HEK293 (cell line): ENCODE results near the gene ARF5.

Source experiments
- CTCF ChIA-PET: fragments of 350-600 bp; formaldehyde crosslinking; extraction: SDS; loops from one replicate; lab custom pipeline; 2021; ENCODE audit warnings: antibody characterized with exemption; lab: Yijun Ruan, JAX
- POLR2A ChIA-PET: fragments of 300-600 bp; formaldehyde crosslinking; extraction: SDS; loops from one replicate; lab custom pipeline; 2020; ENCODE audit warnings: antibody characterized with exemption, inconsistent platforms; lab: Yijun Ruan, JAX
- H3K27ac ChIP-seq: fragments of 200-500 bp; sonication (Bioruptor generic); 2 replicates; pipeline ENCODE4 v1.5.1; 2014; ENCODE audit warnings: low read depth, low read length, control low read depth, inconsistent platforms; ENCODE audit errors: extremely low read depth
- H3K36me3 ChIP-seq, 2 experiments: fragments of 200-500 bp in 1 of 2; sonication (Bioruptor generic) in 1 of 2; 1 replicate in 1 of 2; 2 replicates in 1 of 2; pipeline ENCODE4 v1.5.1; 2014 to 2017; ENCODE audit warnings: inconsistent platforms in 2 of 2, low read length in 2 of 2; ENCODE audit not compliant: control insufficient read depth in 2 of 2, insufficient read depth in 1 of 2
- H3K4me1 ChIP-seq: fragments of 200-500 bp; sonication (Bioruptor generic); 2 replicates; pipeline ENCODE4 v1.5.1; 2014; ENCODE audit warnings: mild to moderate bottlenecking, low read length, inconsistent platforms; ENCODE audit not compliant: control insufficient read depth, insufficient read depth
- H3K4me3 ChIP-seq: 2 replicates; pipeline ENCODE4 v1.5.1; 2011; ENCODE audit warnings: low read depth, mild to moderate bottlenecking, control low read depth, low read length, moderate library complexity
- H3K9me3 ChIP-seq: fragments of 200-500 bp; sonication (Bioruptor generic); 2 replicates; pipeline ENCODE4 v1.5.1; 2014; ENCODE audit warnings: low read depth, low read length, inconsistent platforms; ENCODE audit not compliant: control insufficient read depth, insufficient read depth
- GLIS1 ChIP-seq: fragments of 450-650 bp; formaldehyde crosslinking; IDR thresholded peaks from 2 replicates; pipeline ENCODE4 v1.5.1; 2016; ENCODE audit warnings: missing biosample characterization, missing genetic modification characterization
- HIC1 ChIP-seq: fragments of 450-650 bp; formaldehyde crosslinking; IDR thresholded peaks from 2 replicates; pipeline ENCODE4 v1.5.1; 2016; ENCODE audit warnings: missing biosample characterization, missing genetic modification characterization
- IKZF3 ChIP-seq: fragments of 450-650 bp; IDR thresholded peaks from 2 replicates; pipeline ENCODE4 v1.5.0; 2018; ENCODE audit warnings: missing biosample characterization, mild to moderate bottlenecking, missing genetic modification characterization, moderate library complexity
- OSR2 ChIP-seq: fragments of 450-650 bp; formaldehyde crosslinking; IDR thresholded peaks from 2 replicates; pipeline ENCODE4 v1.5.1; 2016; ENCODE audit warnings: missing biosample characterization, missing genetic modification characterization
- OVOL3 ChIP-seq: fragments of 450-650 bp; formaldehyde crosslinking; IDR thresholded peaks from 2 replicates; pipeline ENCODE4 v1.5.1; 2016; ENCODE audit warnings: missing biosample characterization, missing genetic modification characterization
- SALL2 ChIP-seq: fragments of 450-650 bp; formaldehyde crosslinking; IDR thresholded peaks from 2 replicates; pipeline ENCODE4 v1.5.0; 2017; ENCODE audit warnings: missing biosample characterization, mild to moderate bottlenecking, missing genetic modification characterization, borderline replicate concordance
- TCF7L2 ChIP-seq: IDR thresholded peaks from 2 replicates; pipeline ENCODE4 v1.6.1; 2011; ENCODE audit warnings: low read depth, mild to moderate bottlenecking, inconsistent platforms, low read length, moderate library complexity, borderline replicate concordance
- ZIC2 ChIP-seq: fragments of 450-650 bp; formaldehyde crosslinking; IDR thresholded peaks from 2 replicates; pipeline ENCODE4 v1.5.1; 2016; ENCODE audit warnings: missing biosample characterization, missing genetic modification characterization
- ZNF280D ChIP-seq: fragments of 450-650 bp; formaldehyde crosslinking; IDR thresholded peaks from 2 replicates; pipeline ENCODE4 v1.5.1; 2016; ENCODE audit warnings: missing biosample characterization, missing genetic modification characterization
- ZNF302 ChIP-seq: fragments of 450-650 bp; formaldehyde crosslinking; IDR thresholded peaks from 2 replicates; pipeline ENCODE4 v1.5.1; 2016; ENCODE audit warnings: missing biosample characterization, missing genetic modification characterization, low read depth
- ZNF335 ChIP-seq: fragments of 450-650 bp; formaldehyde crosslinking; conservative IDR thresholded peaks from 2 replicates; pipeline ENCODE4 v1.5.1; 2016; ENCODE audit warnings: missing biosample characterization, missing genetic modification characterization
- ZNF433 ChIP-seq: fragments of 450-650 bp; formaldehyde crosslinking; IDR thresholded peaks from 2 replicates; pipeline ENCODE4 v1.5.1; 2016; ENCODE audit warnings: missing biosample characterization, missing genetic modification characterization, low read depth
- ZNF510 ChIP-seq: fragments of 450-650 bp; formaldehyde crosslinking; IDR thresholded peaks from 2 replicates; pipeline ENCODE4 v1.5.1; 2018; ENCODE audit warnings: mild to moderate bottlenecking, missing genetic modification characterization, missing biosample characterization; ENCODE audit not compliant: insufficient replicate concordance
- ZNF548 ChIP-seq: fragments of 450-650 bp; formaldehyde crosslinking; IDR thresholded peaks from 2 replicates; pipeline ENCODE4 v1.5.1; 2016; ENCODE audit warnings: missing biosample characterization, missing genetic modification characterization
- ZNF560 ChIP-seq: fragments of 450-650 bp; formaldehyde crosslinking; IDR thresholded peaks from 2 replicates; pipeline ENCODE4 v1.5.1; 2017; ENCODE audit warnings: missing biosample characterization, missing genetic modification characterization, borderline replicate concordance
- ZNF610 ChIP-seq: fragments of 450-650 bp; formaldehyde crosslinking; IDR thresholded peaks from 2 replicates; pipeline ENCODE4 v1.5.1; 2016; ENCODE audit warnings: missing biosample characterization, missing genetic modification characterization, borderline replicate concordance
- ZNF621 ChIP-seq: fragments of 450-650 bp; formaldehyde crosslinking; IDR thresholded peaks from 2 replicates; pipeline ENCODE4 v1.5.1; 2017; ENCODE audit warnings: missing biosample characterization, missing genetic modification characterization
- ZNF777 ChIP-seq: fragments of 450-650 bp; formaldehyde crosslinking; IDR thresholded peaks from 2 replicates; pipeline ENCODE4 v1.5.1; 2017; ENCODE audit warnings: missing biosample characterization, missing genetic modification characterization, borderline replicate concordance
- TF ChIP-seq, protein P1 (sequence below): fragments of 450-650 bp; formaldehyde crosslinking; IDR thresholded peaks from 2 replicates; pipeline ENCODE4 v1.5.1; 2017; ENCODE audit warnings: missing biosample characterization, missing genetic modification characterization
- TF ChIP-seq, protein P2 (sequence below): fragments of 450-650 bp; formaldehyde crosslinking; IDR thresholded peaks from 2 replicates; pipeline ENCODE4 v1.5.1; 2017; ENCODE audit warnings: missing biosample characterization, missing genetic modification characterization
- TF ChIP-seq, protein P3 (sequence below): fragments of 450-650 bp; formaldehyde crosslinking; IDR thresholded peaks from 2 replicates; pipeline ENCODE4 v1.5.1; 2016; ENCODE audit warnings: missing biosample characterization, missing genetic modification characterization
- TF ChIP-seq, protein P4 (sequence below): fragments of 450-650 bp; formaldehyde crosslinking; IDR thresholded peaks from 2 replicates; pipeline ENCODE4 v1.5.1; 2016; ENCODE audit warnings: missing biosample characterization, missing genetic modification characterization
- TF ChIP-seq, protein P5 (sequence below): sonication (generic); formaldehyde crosslinking; IDR thresholded peaks from 2 replicates; pipeline ENCODE4 v1.8.1; 2022; ENCODE audit warnings: mild to moderate bottlenecking, moderate library complexity, missing genetic modification reagents

ARF5 gene

GRCh38 chr7:127582361-127582760, 5.8 kb upstream of the ARF5 start (continued):
- TF ChIP-seq ZNF280D: no peak
- TF ChIP-seq ZNF621 (tag by site-specific recombination): no peak
- no peak for TF ChIP-seq ZNF610 (tag by site-specific recombination)
- peak; percentile 94 for TF ChIP-seq ZIC2 (tag by site-specific recombination)
- no peak for TF ChIP-seq SALL2 (tag by site-specific recombination)
- no peak for TF ChIP-seq ZNF548 (tag by site-specific recombination)
- no peak for TF ChIP-seq ZNF777
- TF ChIP-seq ZNF510 (tag by site-specific recombination): no peak
- TF ChIP-seq GLIS1 (tag by site-specific recombination): peak; percentile 30
- TF ChIP-seq, protein P1, sequence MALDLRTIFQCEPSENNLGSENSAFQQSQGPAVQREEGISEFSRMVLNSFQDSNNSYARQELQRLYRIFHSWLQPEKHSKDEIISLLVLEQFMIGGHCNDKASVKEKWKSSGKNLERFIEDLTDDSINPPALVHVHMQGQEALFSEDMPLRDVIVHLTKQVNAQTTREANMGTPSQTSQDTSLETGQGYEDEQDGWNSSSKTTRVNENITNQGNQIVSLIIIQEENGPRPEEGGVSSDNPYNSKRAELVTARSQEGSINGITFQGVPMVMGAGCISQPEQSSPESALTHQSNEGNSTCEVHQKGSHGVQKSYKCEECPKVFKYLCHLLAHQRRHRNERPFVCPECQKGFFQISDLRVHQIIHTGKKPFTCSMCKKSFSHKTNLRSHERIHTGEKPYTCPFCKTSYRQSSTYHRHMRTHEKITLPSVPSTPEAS (tag by site-specific recombination): no peak
- TF ChIP-seq, protein P2, sequence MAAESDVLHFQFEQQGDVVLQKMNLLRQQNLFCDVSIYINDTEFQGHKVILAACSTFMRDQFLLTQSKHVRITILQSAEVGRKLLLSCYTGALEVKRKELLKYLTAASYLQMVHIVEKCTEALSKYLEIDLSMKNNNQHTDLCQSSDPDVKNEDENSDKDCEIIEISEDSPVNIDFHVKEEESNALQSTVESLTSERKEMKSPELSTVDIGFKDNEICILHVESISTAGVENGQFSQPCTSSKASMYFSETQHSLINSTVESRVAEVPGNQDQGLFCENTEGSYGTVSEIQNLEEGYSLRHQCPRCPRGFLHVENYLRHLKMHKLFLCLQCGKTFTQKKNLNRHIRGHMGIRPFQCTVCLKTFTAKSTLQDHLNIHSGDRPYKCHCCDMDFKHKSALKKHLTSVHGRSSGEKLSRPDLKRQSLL (tag by site-specific recombination): peak; percentile 91
- peak; percentile 99 for TF ChIP-seq OSR2 (tag by site-specific recombination)
- no peak for TF ChIP-seq ZNF302 (tag by site-specific recombination)
- TF ChIP-seq, protein P3, sequence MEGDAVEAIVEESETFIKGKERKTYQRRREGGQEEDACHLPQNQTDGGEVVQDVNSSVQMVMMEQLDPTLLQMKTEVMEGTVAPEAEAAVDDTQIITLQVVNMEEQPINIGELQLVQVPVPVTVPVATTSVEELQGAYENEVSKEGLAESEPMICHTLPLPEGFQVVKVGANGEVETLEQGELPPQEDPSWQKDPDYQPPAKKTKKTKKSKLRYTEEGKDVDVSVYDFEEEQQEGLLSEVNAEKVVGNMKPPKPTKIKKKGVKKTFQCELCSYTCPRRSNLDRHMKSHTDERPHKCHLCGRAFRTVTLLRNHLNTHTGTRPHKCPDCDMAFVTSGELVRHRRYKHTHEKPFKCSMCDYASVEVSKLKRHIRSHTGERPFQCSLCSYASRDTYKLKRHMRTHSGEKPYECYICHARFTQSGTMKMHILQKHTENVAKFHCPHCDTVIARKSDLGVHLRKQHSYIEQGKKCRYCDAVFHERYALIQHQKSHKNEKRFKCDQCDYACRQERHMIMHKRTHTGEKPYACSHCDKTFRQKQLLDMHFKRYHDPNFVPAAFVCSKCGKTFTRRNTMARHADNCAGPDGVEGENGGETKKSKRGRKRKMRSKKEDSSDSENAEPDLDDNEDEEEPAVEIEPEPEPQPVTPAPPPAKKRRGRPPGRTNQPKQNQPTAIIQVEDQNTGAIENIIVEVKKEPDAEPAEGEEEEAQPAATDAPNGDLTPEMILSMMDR (tag by site-specific recombination): 0 out of 2 replicates have a peak, but pooled peaks have one; percentile 34
- TF ChIP-seq OVOL3 (tag by site-specific recombination): no peak
- TF ChIP-seq, protein P4, sequence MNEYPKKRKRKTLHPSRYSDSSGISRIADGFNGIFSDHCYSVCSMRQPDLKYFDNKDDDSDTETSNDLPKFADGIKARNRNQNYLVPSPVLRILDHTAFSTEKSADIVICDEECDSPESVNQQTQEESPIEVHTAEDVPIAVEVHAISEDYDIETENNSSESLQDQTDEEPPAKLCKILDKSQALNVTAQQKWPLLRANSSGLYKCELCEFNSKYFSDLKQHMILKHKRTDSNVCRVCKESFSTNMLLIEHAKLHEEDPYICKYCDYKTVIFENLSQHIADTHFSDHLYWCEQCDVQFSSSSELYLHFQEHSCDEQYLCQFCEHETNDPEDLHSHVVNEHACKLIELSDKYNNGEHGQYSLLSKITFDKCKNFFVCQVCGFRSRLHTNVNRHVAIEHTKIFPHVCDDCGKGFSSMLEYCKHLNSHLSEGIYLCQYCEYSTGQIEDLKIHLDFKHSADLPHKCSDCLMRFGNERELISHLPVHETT (tag by site-specific recombination): no peak
- TF ChIP-seq ZNF560 (tag by site-specific recombination): no peak

DNA sequence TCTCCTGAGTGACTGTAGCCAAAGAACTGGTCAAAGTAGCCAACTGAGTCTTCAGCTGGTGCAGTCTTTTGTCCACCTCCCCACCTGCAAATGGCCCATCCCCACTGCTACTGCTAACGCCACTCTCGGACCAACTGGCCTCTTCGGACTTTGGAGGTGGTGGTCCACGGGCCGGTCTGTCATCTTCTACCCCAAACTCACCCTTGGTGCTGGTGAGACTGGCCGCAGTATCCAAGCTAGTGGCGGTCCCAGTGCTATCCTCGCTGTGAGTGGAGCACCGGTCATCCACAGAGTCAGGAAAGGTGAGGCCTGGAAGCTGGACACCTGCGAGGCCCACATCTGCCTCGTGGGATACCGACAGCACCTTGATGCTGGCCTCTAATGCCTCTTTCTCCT, 3.6 kb upstream of the ARF5 start:
- Histone ChIP-seq H3K36me3 (peaks cover 0 to 45% of the 10 kb centered on the region in 2 experiments; a peak in 1 of 3 replicates), H3K9me3 (no peaks in the 10 kb centered on the region), H3K4me1 (peaks cover 6% of the 10 kb centered on the region; the same call in 1 of the 2 replicates), H3K4me3 (peak overlapping the region; percentile 91), H3K27ac (no peak overlapping the region)
- no peak for TF ChIP-seq ZNF433 (tag by site-specific recombination)
- TF ChIP-seq ZNF335 (tag by site-specific recombination): no peak
- no peak for TF ChIP-seq HIC1
- TF ChIP-seq, protein P5, sequence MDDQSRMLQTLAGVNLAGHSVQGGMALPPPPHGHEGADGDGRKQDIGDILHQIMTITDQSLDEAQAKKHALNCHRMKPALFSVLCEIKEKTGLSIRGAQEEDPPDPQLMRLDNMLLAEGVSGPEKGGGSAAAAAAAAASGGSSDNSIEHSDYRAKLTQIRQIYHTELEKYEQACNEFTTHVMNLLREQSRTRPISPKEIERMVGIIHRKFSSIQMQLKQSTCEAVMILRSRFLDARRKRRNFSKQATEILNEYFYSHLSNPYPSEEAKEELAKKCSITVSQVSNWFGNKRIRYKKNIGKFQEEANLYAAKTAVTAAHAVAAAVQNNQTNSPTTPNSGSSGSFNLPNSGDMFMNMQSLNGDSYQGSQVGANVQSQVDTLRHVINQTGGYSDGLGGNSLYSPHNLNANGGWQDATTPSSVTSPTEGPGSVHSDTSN (CRISPR knock-in tag): no peak
- TF ChIP-seq IKZF3 (tag by site-specific recombination): no peak
- no peak for TF ChIP-seq TCF7L2
- POLR2A ChIA-PET: interaction anchor here (2.1 kb wide), 1 partner anchor 12 kb away, joined by 6 read pairs; no protein-coding TSS in a partner anchor
- CTCF ChIA-PET: no interaction called here
